Breast epithelium (tissue), 3 donors: ENCODE measurements around the gene CXCL14.

Experiments
- POLR2A ChIP-seq: fragments of 450-650 bp; IDR thresholded peaks from one replicate; pipeline ENCODE4 v1.6.1; 2016; ENCODE audit warnings: antibody characterized with exemption, mild to moderate bottlenecking, moderate library complexity
- TF ChIP-seq, protein P1 (sequence below), 3 donors: fragments of 450-650 bp; IDR thresholded peaks; one replicate each; pipeline ENCODE4 v1.5.1; 2016 to 2017; ENCODE audit warnings: antibody characterized with exemption in 3 of 3, mild to moderate bottlenecking in 3 of 3, moderate library complexity in 3 of 3

DNA sequence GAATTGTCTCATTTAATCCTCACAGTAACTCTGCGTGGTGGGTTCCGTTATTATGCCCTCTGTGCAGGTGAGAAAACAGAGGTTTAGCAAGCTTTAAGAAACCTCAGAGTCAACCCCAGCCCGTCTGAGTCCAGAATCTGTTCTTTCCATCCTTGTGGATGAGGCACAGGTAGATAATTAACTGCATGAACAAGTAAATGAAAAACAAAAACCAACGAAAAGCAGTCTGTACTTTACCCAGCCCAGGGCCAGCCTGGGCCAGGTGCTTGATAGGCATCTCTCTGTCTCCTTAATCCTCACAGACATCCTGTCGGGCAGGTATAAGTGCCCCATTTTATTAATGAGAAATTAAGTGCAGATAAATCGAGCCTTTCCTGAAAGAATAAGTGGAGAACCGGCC, 25.3 kb upstream of the CXCL14 start:
- TF ChIP-seq, protein P1, sequence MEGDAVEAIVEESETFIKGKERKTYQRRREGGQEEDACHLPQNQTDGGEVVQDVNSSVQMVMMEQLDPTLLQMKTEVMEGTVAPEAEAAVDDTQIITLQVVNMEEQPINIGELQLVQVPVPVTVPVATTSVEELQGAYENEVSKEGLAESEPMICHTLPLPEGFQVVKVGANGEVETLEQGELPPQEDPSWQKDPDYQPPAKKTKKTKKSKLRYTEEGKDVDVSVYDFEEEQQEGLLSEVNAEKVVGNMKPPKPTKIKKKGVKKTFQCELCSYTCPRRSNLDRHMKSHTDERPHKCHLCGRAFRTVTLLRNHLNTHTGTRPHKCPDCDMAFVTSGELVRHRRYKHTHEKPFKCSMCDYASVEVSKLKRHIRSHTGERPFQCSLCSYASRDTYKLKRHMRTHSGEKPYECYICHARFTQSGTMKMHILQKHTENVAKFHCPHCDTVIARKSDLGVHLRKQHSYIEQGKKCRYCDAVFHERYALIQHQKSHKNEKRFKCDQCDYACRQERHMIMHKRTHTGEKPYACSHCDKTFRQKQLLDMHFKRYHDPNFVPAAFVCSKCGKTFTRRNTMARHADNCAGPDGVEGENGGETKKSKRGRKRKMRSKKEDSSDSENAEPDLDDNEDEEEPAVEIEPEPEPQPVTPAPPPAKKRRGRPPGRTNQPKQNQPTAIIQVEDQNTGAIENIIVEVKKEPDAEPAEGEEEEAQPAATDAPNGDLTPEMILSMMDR (IDR thresholded peaks at IDR 0.05): no peak
- no peak for TF ChIP-seq POLR2A
